Stimulated activated CD8-positive, alpha-beta memory T cell treated with anti-CD3 and anti-CD28 coated beads, Interleukin-12 subunit alpha, Interleukin-12 subunit beta, amount 100 ng/mL, for 4 hours (primary cell): ENCODE results near the gene ROR1.

Experiments used
- DNase-seq: peaks from one replicate; pipeline ENCODE4 v3.0.0-alpha.2; 2020; ENCODE audit warnings: low read depth

The ROR1 gene

DNA sequence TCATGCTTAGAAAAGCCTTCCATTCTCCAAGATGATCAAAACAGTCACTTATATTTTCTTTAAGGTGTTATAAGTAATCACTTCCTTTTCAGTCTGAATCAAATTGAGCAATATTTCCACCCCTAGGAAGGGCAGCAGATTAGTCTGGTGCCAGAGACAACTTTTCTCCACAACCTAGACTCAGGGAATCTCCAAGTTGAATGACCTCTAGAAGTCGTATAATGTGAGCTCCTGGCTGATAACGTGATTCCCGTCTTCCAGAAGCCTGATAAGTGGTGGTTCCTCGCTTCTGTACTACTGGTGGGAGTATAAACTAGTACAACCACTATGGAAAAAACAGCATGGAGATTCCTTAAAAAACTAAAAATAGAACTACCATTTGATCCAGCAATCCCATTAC lies 251.2 kb downstream of the ROR1 start:
- no peak for DNase-seq

DNA sequence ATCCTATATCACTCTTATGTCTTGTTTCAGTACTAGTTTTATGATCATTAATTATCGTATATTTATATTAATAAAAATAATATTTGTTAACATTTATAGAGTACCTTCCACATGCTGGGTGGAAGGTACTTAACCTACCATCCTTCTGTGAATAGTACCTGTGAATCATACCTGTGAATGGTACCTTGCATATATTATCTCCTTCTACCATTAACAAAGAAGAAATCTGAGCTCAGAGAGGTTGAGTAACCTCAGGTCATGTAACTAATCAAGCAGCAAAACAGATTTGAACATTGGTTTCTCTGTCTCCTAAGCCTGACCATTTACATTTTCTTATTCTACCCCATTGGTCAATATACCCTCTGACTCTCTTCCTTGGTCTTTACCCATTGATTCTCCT lies 255.2 kb downstream of the ROR1 start:
- no peak for DNase-seq

DNA sequence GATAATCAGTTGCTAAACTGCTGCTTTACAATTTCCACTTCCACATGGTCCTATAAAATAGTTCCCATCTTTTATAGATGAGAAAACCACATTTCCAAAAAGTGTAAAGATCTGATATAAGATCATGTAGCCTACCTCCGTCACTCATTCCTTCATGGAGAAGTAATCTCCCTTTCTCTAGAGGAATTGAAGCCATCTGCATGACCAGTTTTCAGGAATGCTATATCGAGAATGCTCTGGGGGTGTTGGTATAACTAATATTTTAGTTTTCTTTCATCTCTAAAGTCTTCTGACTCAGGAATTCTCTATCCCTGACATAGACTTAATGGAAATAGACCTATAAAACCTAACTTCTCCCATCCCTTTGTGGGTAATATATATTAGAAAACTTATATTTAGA lies 256.6 kb downstream of the ROR1 start:
- DNase-seq: no peak

GRCh38 chr1:64031236-64031635 lies 257.4 kb downstream of the ROR1 start:
- no peak for DNase-seq

DNA sequence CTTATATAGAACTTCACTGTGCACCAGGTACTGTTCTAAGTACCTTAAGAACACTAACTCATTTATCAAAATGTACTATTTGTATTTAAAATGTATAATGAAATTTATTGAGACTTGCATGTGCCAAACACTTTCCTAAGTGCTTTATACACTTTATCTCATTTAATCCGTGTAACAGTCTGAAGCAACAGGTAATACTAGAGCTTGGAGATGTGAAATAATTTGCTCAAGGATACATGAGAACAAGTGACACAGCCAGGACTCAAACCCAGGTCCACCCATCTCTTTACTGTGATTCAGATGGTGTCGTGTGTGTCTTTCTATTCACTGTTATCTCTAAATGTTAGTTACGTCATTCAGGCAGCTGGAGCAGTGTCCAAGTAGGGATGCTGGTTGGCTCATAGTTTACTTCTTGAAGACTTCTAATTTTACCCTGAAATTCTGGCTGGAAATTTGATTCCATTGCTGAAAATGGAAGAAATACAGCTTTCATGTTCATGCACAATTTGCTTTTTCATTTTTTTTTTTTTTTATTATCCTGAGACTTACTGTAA lies 259.9 kb downstream of the ROR1 start:
- no peak for DNase-seq

GRCh38 chr1:64036549-64036948 lies 262.7 kb downstream of the ROR1 start:
- DNase-seq: no peak

DNA sequence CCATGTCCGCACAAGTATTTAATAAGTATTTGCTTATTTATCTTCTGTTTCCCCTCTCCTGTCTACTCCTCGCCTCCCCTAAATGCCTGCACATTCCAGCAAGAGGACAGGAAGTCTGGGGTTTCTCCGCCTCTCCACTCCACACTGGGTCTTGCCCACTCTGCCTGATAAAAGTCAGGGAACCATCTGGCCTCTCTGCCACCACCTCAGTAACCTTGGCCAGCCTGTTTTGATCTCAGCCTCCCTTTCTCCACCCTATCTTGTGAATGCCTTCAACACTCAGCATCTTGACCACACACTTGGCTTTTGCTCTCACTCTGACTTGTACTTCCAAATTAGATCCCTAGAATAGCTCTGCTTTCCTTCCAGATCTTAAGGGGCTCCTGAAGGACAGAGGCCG lies 264.3 kb downstream of the ROR1 start:
- DNase-seq: no peak

- DNase-seq: no peak
These were observed 265.1 kb downstream of the ROR1 start for GRCh38 chr1:64038965-64039364.

DNA sequence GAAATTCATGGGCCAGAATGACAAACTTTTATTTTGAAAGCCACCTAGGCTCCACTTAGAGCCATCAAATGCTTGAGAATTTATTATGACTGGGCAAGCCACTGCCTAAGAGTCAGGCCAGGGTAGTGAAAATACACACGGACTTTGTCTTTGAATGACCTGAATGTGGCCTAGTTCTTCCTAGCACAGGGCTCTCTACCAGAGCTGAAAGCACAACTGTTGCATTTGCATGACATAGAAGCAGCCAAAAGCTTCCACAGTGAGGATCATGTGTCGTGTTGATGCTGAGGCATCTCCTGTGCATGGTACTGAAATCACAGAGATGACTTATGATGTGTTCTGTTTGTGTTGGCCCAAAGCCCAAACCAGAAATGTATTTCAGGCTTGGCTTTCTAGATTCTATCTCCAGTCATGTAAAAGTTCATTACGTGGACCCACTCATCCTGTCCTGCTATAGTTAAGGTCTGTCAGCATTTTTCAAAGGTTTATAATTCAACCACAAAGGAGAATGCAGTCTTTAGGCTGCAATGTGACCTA lies 265.6 kb downstream of the ROR1 start:
- no peak for DNase-seq

GRCh38 chr1:64041371-64042131 lies 267.7 kb downstream of the ROR1 start:
- no peak for DNase-seq

- DNase-seq: no peak
These were observed 268.7 kb downstream of the ROR1 start for GRCh38 chr1:64042331-64043100.

GRCh38 chr1:64043288-64043687 lies 269.5 kb downstream of the ROR1 start:
- DNase-seq: no peak

GRCh38 chr1:64043976-64044375 lies 270.2 kb downstream of the ROR1 start:
- DNase-seq: no peak

DNA sequence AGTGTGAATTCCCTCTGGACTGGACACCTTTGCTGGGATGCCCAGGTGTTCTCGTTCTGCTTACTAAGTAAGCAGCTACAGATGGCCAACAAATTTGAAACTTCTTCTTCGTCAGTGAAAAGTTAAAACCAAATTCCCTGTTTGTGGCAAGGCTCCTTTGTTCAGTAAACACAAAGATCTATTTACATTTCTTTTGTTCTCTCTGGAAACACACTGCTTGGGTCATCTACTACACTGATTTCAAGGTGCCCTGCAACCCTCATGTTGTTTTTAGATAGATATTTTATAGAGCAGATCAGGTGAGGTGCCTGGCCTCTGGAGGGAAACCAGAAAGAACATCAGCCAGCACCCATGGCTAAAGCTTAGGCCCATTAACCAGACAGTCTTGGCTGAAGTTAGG lies 272.4 kb downstream of the ROR1 start:
- no peak for DNase-seq

DNA sequence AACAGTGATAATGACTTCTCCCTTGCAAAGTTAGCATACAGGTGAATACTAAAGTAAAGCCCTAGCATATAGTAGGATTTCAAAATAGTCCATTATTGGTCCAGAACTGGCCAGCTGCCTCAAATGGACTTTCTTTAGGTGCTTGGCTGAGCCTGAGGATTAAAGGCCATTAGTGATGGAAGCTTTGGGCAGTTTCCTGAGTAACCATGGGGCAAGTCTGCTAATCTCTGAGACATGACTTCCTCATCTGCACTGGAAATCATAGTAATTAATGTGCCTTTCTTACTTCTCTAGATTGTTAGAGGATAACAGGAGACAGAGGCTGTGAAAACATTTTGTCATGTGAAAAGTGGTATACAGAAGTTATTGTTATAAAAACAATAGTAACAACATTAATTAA lies 273.1 kb downstream of the ROR1 start:
- no peak for DNase-seq

GRCh38 chr1:64047549-64047996 lies 273.8 kb downstream of the ROR1 start:
- no peak for DNase-seq

- DNase-seq: no peak
These were observed 276.2 kb downstream of the ROR1 start for GRCh38 chr1:64049900-64050540.

DNA sequence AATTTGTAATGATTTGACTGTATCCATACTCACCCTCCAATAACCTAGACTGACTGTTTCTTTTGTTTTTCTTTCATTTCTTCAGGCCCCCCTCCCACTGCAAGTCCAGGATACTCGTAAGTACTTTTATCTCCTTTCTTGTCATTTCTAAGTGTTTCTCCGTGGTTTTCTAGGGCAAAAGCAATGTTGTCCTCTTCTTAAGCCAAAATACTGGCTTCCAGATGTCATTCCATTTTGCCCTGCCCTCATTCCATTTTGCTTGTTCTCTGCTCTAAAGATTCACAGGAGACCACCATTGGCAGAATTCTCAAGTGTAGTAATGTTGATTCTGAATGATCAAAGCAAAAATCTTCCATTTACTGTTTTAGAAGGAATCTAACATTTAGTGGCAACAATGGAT lies 276.8 kb downstream of the ROR1 start:
- no peak for DNase-seq

- no peak for DNase-seq
These were observed 278.0 kb downstream of the ROR1 start for GRCh38 chr1:64051796-64052195.

DNA sequence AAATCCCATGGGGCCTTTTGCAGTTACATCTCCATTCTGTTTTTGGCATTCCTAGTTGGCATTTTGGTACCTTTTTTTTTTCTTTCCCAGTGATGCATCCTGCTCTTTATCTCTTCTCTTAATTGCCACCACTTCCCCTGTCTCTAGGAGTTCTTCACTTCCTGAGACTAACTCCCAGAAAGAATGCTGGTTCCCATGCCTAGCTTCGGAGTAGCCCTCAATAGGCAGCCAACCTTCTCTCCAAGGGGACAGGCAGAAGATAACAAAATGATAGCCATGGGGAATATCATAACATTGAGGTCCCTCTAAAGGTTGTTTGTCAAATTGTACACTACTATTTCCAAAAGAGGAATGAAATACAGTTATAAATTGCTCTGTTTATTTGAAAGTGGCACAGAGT lies 279.0 kb downstream of the ROR1 start:
- no peak for DNase-seq

DNA sequence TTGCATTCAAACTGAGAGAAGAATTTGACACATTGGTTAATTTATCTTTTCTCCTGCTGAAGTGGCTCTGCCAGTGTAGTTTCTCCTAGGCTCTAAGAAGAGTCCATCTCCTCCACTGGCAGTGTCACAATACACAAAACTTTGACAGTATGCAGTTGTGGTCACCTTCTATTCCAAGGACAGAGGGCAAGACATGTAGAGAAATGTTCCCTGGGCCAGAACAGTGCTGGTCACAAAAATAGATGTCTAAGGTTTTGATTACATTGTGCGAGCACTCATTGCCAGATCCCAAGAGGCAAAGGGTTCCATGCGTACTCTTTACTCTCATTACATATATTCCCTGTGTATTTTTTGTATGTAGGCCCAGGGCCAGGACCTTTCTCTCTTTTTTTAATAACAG lies 281.5 kb downstream of the ROR1 start:
- no peak for DNase-seq

DNA sequence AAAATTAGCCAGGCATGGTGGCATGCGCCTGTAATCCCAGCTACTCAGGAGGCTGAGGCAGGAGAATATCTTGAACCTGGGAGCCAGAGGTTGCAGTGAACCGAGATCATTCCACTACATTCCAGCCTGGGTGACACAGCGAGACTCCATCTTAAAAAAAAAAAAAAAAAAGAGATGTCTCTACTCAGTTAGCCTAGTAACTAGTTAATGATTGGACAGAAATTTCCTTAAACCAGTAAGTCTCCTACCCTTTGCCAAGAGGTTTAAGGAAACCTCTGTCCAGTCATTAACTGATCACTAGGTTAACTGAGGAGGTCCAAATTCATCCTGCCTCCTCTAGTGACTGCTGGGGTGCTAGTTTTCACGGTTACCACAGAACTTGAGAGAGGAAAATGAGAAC lies 285.7 kb downstream of the ROR1 start:
- DNase-seq: no peak
